ENCODE results near the gene SORBS1.

Gene SORBS1

DNA sequence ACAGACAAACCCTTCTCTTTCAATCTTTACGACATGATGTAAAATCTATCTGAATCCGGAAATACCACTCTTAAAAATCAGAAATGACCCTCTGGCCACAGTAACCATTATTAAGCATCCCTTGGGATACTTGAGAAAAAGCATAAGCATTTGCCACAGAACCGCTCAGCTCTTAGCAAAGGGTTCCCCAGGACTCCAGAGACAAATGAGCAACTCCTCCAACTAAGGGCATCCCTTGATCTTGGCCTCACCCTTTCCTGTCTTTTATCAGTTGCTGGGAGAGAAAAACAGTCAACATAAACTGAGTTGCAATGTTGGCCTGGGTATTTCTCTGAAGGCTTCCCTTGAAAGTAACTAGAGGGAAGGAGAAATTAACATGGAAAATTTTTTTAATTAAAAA lies 273.9 kb downstream of the SORBS1 start:
- H3K4me1 ChIP-seq (ENCODE audit: control insufficient read depth, low read depth, low read length) = peaks cover 9% of the 10 kb centered on the region
- no CpG with 5 or more reads among the region's 3 CpGs for WGBS (ENCODE audit: extremely low coverage, insufficient coverage, low lambda C conversion rate)
- H3K4me3 ChIP-seq (ENCODE audit: low read length) = no peak overlapping the region
- H3K4ac ChIP-seq (ENCODE audit: low read depth, low read length) = no peak overlapping the region
- H3K56ac ChIP-seq (ENCODE audit: low read length) = peak overlapping the region; percentile 58
- no peaks in the 10 kb centered on the region for H3K36me3 ChIP-seq (ENCODE audit: control insufficient read depth, insufficient read depth, low read length)
- peaks cover 21% of the 10 kb centered on the region for H3K79me1 ChIP-seq (ENCODE audit: low read length)
- no peaks in the 10 kb centered on the region for H3K27me3 ChIP-seq (ENCODE audit: insufficient read depth, low read length, poor library complexity)
- no peak overlapping the region for H4K5ac ChIP-seq (ENCODE audit: low read length)
- no peak overlapping the region for H3K9ac ChIP-seq (ENCODE audit: low read length)
- no peak for DNase-seq
- H2BK5ac ChIP-seq (ENCODE audit: low read length) = no peak overlapping the region
- H4K8ac ChIP-seq (ENCODE audit: low read depth, low read length) = no peak overlapping the region
- H3K4me2 ChIP-seq (ENCODE audit: low read length) = no peak overlapping the region
- H3K18ac ChIP-seq (ENCODE audit: low read length) = no peak overlapping the region
- H2AK5ac ChIP-seq (ENCODE audit: low read length) = no peak overlapping the region
- H3K23ac ChIP-seq (ENCODE audit: low read length) = no peak overlapping the region
- H3K79me2 ChIP-seq (ENCODE audit: control insufficient read depth, insufficient read depth, low read length) = peaks cover 49% of the 10 kb centered on the region
- H3K27ac ChIP-seq (ENCODE audit: low read depth, low read length) = no peak overlapping the region
- H2BK120ac ChIP-seq (ENCODE audit: low read depth, low read length) = no peak overlapping the region
- no peak overlapping the region for H2BK15ac ChIP-seq (replicated peaks; ENCODE audit: low read depth)

DNA sequence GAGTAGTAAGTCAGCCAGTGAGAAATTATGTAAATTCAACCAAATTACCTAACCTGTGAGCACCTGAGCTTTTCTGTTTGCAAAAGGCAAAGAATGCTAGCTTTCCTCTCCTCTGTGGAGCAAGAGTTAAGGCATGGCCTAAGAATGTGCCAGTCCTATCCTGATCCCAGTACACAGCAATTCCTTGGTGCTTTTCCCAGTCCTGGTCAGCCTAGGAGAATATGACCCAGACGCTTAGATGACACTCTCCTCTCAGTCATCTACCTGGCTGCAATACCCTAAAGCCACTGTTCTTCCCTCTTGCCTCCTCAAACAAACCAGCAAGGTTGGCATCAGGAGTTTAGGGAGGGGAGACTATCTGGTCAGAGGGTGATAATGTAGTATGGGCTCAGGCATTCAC lies 274.5 kb downstream of the SORBS1 start:
- no CpG with 5 or more reads among the region's 1 CpG for WGBS (ENCODE audit: extremely low coverage, insufficient coverage, low lambda C conversion rate)
- Histone ChIP-seq H4K8ac (ENCODE audit: low read depth, low read length) (no peak overlapping the region), H3K27ac (ENCODE audit: low read depth, low read length) (no peak overlapping the region), H2BK120ac (ENCODE audit: low read depth, low read length) (no peak overlapping the region), H3K56ac (ENCODE audit: low read length) (peak overlapping the region; percentile 58), H3K4me2 (ENCODE audit: low read length) (no peak overlapping the region), H2AK5ac (ENCODE audit: low read length) (no peak overlapping the region), H3K79me1 (ENCODE audit: low read length) (peaks cover 21% of the 10 kb centered on the region), H3K23ac (ENCODE audit: low read length) (no peak overlapping the region), H2BK15ac (replicated peaks; ENCODE audit: low read depth) (no peak overlapping the region), H3K4me1 (ENCODE audit: control insufficient read depth, low read depth, low read length) (peaks cover 9% of the 10 kb centered on the region), H3K4ac (ENCODE audit: low read depth, low read length) (no peak overlapping the region), H3K9ac (ENCODE audit: low read length) (peak overlapping the region; percentile 35), H2BK5ac (ENCODE audit: low read length) (no peak overlapping the region), H3K27me3 (ENCODE audit: insufficient read depth, low read length, poor library complexity) (no peaks in the 10 kb centered on the region), H3K79me2 (ENCODE audit: control insufficient read depth, insufficient read depth, low read length) (peaks cover 53% of the 10 kb centered on the region), H3K4me3 (ENCODE audit: low read length) (no peak overlapping the region), H3K36me3 (ENCODE audit: control insufficient read depth, insufficient read depth, low read length) (no peaks in the 10 kb centered on the region), H3K18ac (ENCODE audit: low read length) (no peak overlapping the region), H4K5ac (ENCODE audit: low read length) (no peak overlapping the region)
- DNase-seq = no peak

- H3K79me2 ChIP-seq (ENCODE audit: control insufficient read depth, insufficient read depth, low read length) = peaks cover 63% of the 10 kb centered on the region
- no peaks in the 10 kb centered on the region for H3K27me3 ChIP-seq (ENCODE audit: insufficient read depth, low read length, poor library complexity)
- H3K36me3 ChIP-seq (ENCODE audit: control insufficient read depth, insufficient read depth, low read length) = no peaks in the 10 kb centered on the region
- no peak overlapping the region for H4K8ac ChIP-seq (ENCODE audit: low read depth, low read length)
- no peak overlapping the region for H3K4ac ChIP-seq (ENCODE audit: low read depth, low read length)
- WGBS (ENCODE audit: extremely low coverage, insufficient coverage, low lambda C conversion rate) = no CpG with 5 or more reads among the region's 2 CpGs
- peaks cover 12% of the 10 kb centered on the region for H3K4me1 ChIP-seq (ENCODE audit: control insufficient read depth, low read depth, low read length)
- H4K5ac ChIP-seq (ENCODE audit: low read length) = no peak overlapping the region
- no peak overlapping the region for H3K18ac ChIP-seq (ENCODE audit: low read length)
- H2AK5ac ChIP-seq (ENCODE audit: low read length) = no peak overlapping the region
- no peak overlapping the region for H2BK15ac ChIP-seq (replicated peaks; ENCODE audit: low read depth)
- no peak overlapping the region for H3K4me3 ChIP-seq (ENCODE audit: low read length)
- no peak overlapping the region for H3K23ac ChIP-seq (ENCODE audit: low read length)
- H2BK120ac ChIP-seq (ENCODE audit: low read depth, low read length) = no peak overlapping the region
- no peak for DNase-seq
- peaks cover 29% of the 10 kb centered on the region for H3K79me1 ChIP-seq (ENCODE audit: low read length)
- H3K27ac ChIP-seq (ENCODE audit: low read depth, low read length) = no peak overlapping the region
- no peak overlapping the region for H3K56ac ChIP-seq (ENCODE audit: low read length)
- no peak overlapping the region for H2BK5ac ChIP-seq (ENCODE audit: low read length)
- H3K9ac ChIP-seq (ENCODE audit: low read length) = no peak overlapping the region
- H3K4me2 ChIP-seq (ENCODE audit: low read length) = no peak overlapping the region
These were observed 275.6 kb downstream of the SORBS1 start for GRCh38 chr10:95285556-95285955.

DNA sequence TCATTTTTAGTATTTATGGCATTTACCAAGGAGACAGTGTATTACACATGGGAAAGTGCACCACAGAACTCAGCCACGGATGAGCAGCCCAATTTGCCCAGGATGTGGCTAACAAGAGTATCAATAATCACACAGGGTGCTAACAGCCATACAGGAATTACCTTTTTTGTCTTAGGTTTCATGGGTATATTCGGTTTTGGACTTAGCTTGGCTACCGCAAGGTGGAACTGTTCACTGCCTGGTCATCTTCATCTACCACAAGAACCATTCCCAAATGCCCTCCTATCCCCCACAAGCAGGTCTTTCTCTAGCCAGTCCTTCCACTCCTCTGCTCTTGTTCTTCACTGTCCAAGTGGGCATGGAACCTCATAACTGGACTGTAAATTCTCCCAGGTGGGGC lies 276.4 kb downstream of the SORBS1 start:
- no peak overlapping the region for H2BK120ac ChIP-seq (ENCODE audit: low read depth, low read length)
- no peak overlapping the region for H2BK5ac ChIP-seq (ENCODE audit: low read length)
- no peak overlapping the region for H3K4me2 ChIP-seq (ENCODE audit: low read length)
- peaks cover 12% of the 10 kb centered on the region for H3K4me1 ChIP-seq (ENCODE audit: control insufficient read depth, low read depth, low read length)
- H3K4ac ChIP-seq (ENCODE audit: low read depth, low read length) = no peak overlapping the region
- no peak overlapping the region for H3K56ac ChIP-seq (ENCODE audit: low read length)
- no peak overlapping the region for H2BK15ac ChIP-seq (replicated peaks; ENCODE audit: low read depth)
- peaks cover 67% of the 10 kb centered on the region for H3K79me2 ChIP-seq (ENCODE audit: control insufficient read depth, insufficient read depth, low read length)
- no peaks in the 10 kb centered on the region for H3K27me3 ChIP-seq (ENCODE audit: insufficient read depth, low read length, poor library complexity)
- H3K79me1 ChIP-seq (ENCODE audit: low read length) = peaks cover 29% of the 10 kb centered on the region
- H3K9ac ChIP-seq (ENCODE audit: low read length) = no peak overlapping the region
- no peak overlapping the region for H3K27ac ChIP-seq (ENCODE audit: low read depth, low read length)
- H4K5ac ChIP-seq (ENCODE audit: low read length) = no peak overlapping the region
- H4K8ac ChIP-seq (ENCODE audit: low read depth, low read length) = no peak overlapping the region
- no peak overlapping the region for H2AK5ac ChIP-seq (ENCODE audit: low read length)
- no peak overlapping the region for H3K4me3 ChIP-seq (ENCODE audit: low read length)
- H3K23ac ChIP-seq (ENCODE audit: low read length) = no peak overlapping the region
- no peak for DNase-seq
- no peak overlapping the region for H3K18ac ChIP-seq (ENCODE audit: low read length)
- no peaks in the 10 kb centered on the region for H3K36me3 ChIP-seq (ENCODE audit: control insufficient read depth, insufficient read depth, low read length)
- WGBS (ENCODE audit: extremely low coverage, insufficient coverage, low lambda C conversion rate) = no CpG with 5 or more reads among the region's 3 CpGs

DNA sequence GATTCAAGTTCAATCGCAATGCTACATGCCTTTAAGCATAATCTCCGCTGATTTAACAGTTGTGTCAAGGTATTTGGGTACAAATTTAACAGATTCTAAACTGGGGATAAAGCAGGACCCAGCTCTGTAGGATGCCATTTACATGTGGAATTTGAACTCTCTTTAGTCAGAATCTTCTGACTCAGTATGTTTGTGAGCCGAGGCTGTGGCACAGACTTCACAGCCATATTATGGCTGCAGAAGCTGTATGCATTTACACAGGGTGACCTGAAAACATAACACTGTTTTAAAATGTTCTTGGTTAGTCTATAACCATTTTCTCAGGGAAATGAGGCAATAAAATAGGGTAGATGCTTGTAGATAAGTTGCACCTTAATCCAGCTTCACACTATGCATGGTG lies 279.1 kb downstream of the SORBS1 start:
- no peaks in the 10 kb centered on the region for H3K36me3 ChIP-seq (ENCODE audit: control insufficient read depth, insufficient read depth, low read length)
- no peak overlapping the region for H4K5ac ChIP-seq (ENCODE audit: low read length)
- H3K27me3 ChIP-seq (ENCODE audit: insufficient read depth, low read length, poor library complexity) = no peaks in the 10 kb centered on the region
- no peak overlapping the region for H2BK5ac ChIP-seq (ENCODE audit: low read length)
- H3K23ac ChIP-seq (ENCODE audit: low read length) = no peak overlapping the region
- H3K4ac ChIP-seq (ENCODE audit: low read depth, low read length) = no peak overlapping the region
- no peak overlapping the region for H2AK5ac ChIP-seq (ENCODE audit: low read length)
- H2BK120ac ChIP-seq (ENCODE audit: low read depth, low read length) = no peak overlapping the region
- no peak overlapping the region for H3K27ac ChIP-seq (ENCODE audit: low read depth, low read length)
- no peak overlapping the region for H3K4me3 ChIP-seq (ENCODE audit: low read length)
- H3K79me1 ChIP-seq (ENCODE audit: low read length) = peaks cover 29% of the 10 kb centered on the region
- H4K8ac ChIP-seq (ENCODE audit: low read depth, low read length) = no peak overlapping the region
- DNase-seq = no peak
- H3K9ac ChIP-seq (ENCODE audit: low read length) = no peak overlapping the region
- H3K4me2 ChIP-seq (ENCODE audit: low read length) = no peak overlapping the region
- peaks cover 19% of the 10 kb centered on the region for H3K4me1 ChIP-seq (ENCODE audit: control insufficient read depth, low read depth, low read length)
- H3K18ac ChIP-seq (ENCODE audit: low read length) = no peak overlapping the region
- WGBS (ENCODE audit: extremely low coverage, insufficient coverage, low lambda C conversion rate) = no CpG with 5 or more reads among the region's 3 CpGs
- no peak overlapping the region for H2BK15ac ChIP-seq (replicated peaks; ENCODE audit: low read depth)
- H3K79me2 ChIP-seq (ENCODE audit: control insufficient read depth, insufficient read depth, low read length) = peaks cover 71% of the 10 kb centered on the region
- no peak overlapping the region for H3K56ac ChIP-seq (ENCODE audit: low read length)

- DNase-seq = no peak
- no peak overlapping the region for H3K4me2 ChIP-seq (ENCODE audit: low read length)
- H4K5ac ChIP-seq (ENCODE audit: low read length) = no peak overlapping the region
- peaks cover 70% of the 10 kb centered on the region for H3K79me2 ChIP-seq (ENCODE audit: control insufficient read depth, insufficient read depth, low read length)
- no peak overlapping the region for H2BK5ac ChIP-seq (ENCODE audit: low read length)
- no peak overlapping the region for H3K4ac ChIP-seq (ENCODE audit: low read depth, low read length)
- peak overlapping the region; percentile 88 for H3K18ac ChIP-seq (ENCODE audit: low read length)
- no peak overlapping the region for H3K4me3 ChIP-seq (ENCODE audit: low read length)
- H3K9ac ChIP-seq (ENCODE audit: low read length) = no peak overlapping the region
- H3K27ac ChIP-seq (ENCODE audit: low read depth, low read length) = no peak overlapping the region
- no peaks in the 10 kb centered on the region for H3K36me3 ChIP-seq (ENCODE audit: control insufficient read depth, insufficient read depth, low read length)
- H4K8ac ChIP-seq (ENCODE audit: low read depth, low read length) = no peak overlapping the region
- H3K79me1 ChIP-seq (ENCODE audit: low read length) = peaks cover 28% of the 10 kb centered on the region
- H3K23ac ChIP-seq (ENCODE audit: low read length) = no peak overlapping the region
- peaks cover 20% of the 10 kb centered on the region for H3K4me1 ChIP-seq (ENCODE audit: control insufficient read depth, low read depth, low read length)
- no CpG with 5 or more reads among the region's 2 CpGs for WGBS (ENCODE audit: extremely low coverage, insufficient coverage, low lambda C conversion rate)
- no peak overlapping the region for H2BK120ac ChIP-seq (ENCODE audit: low read depth, low read length)
- no peak overlapping the region for H2BK15ac ChIP-seq (replicated peaks; ENCODE audit: low read depth)
- H3K56ac ChIP-seq (ENCODE audit: low read length) = no peak overlapping the region
- no peaks in the 10 kb centered on the region for H3K27me3 ChIP-seq (ENCODE audit: insufficient read depth, low read length, poor library complexity)
- H2AK5ac ChIP-seq (ENCODE audit: low read length) = no peak overlapping the region
These were observed 280.0 kb downstream of the SORBS1 start for GRCh38 chr10:95281206-95281605.

Measured in mesendoderm (in vitro differentiated cells).